GM12878 (cell line): ENCODE data around the gene RAB30. TPM values are rescaled to one million over a fixed set of nuclear protein-coding genes. Genes with fewer than 3 reads are reported as not detected.

Experiments used
- ATF7 ChIP-seq: fragments of 450-650 bp; IDR thresholded peaks from 2 replicates; pipeline ENCODE4 v1.6.1; 2016; ENCODE audit warnings: low read depth, mild to moderate bottlenecking
- BCL3 ChIP-seq: IDR thresholded peaks from 2 replicates; pipeline ENCODE4 v1.6.1; 2011; ENCODE audit warnings: borderline replicate concordance, low read depth, mild to moderate bottlenecking, moderate library complexity, low read length; ENCODE audit not compliant: insufficient read depth, poor library complexity, severe bottlenecking
- CEBPZ ChIP-seq: fragments of 150-350 bp; IDR thresholded peaks from 2 replicates; pipeline ENCODE4 v1.6.1; 2016; ENCODE audit warnings: low read depth, low read length
- EP300 ChIP-seq, 2 experiments: fragments of 150-350 bp in 1 of 2; IDR thresholded peaks; 2 replicates each; pipeline ENCODE4 v1.6.1; 2011 to 2012; ENCODE audit warnings: low read depth in 2 of 2, low read length in 2 of 2, borderline replicate concordance in 1 of 2, improper control_type of control experiment in 1 of 2, inconsistent platforms in 1 of 2; ENCODE audit not compliant: control insufficient read depth in 1 of 2
- GABPA ChIP-seq: IDR thresholded peaks from 2 replicates; pipeline ENCODE4 v1.6.1; 2014; ENCODE audit warnings: antibody characterized with exemption, low read depth, mild to moderate bottlenecking, inconsistent platforms
- GATAD2B ChIP-seq: fragments of 450-650 bp; conservative IDR thresholded peaks from 2 replicates; pipeline ENCODE4 v1.6.1; 2017; ENCODE audit warnings: low read depth, mild to moderate bottlenecking, moderate library complexity
- IKZF1 ChIP-seq: fragments of 450-650 bp; conservative IDR thresholded peaks from 2 replicates; pipeline ENCODE4 v1.6.1; 2017; ENCODE audit warnings: antibody characterized with exemption, mild to moderate bottlenecking
- MTA2 ChIP-seq: fragments of 450-650 bp; IDR thresholded peaks from 2 replicates; pipeline ENCODE4 v1.6.1; 2016; ENCODE audit warnings: low read depth, mild to moderate bottlenecking, moderate library complexity
- NFIC ChIP-seq: IDR thresholded peaks from 2 replicates; pipeline ENCODE4 v1.6.1; 2012; ENCODE audit warnings: low read depth, mild to moderate bottlenecking, inconsistent platforms, low read length, moderate library complexity
- SPI1 ChIP-seq: IDR thresholded peaks from 2 replicates; pipeline ENCODE4 v1.6.1; 2011; ENCODE audit warnings: low read depth, mild to moderate bottlenecking, low read length, moderate library complexity, borderline replicate concordance; ENCODE audit not compliant: insufficient read depth
- ZBTB33 ChIP-seq: fragments of 450-650 bp; IDR thresholded peaks from 2 replicates; pipeline ENCODE4 v1.6.1; 2017; ENCODE audit warnings: mild to moderate bottlenecking
- polyA plus RNA-seq, 11 experiments: library from polyadenylated mRNA; depleted of rRNA in 4 of 11; unstranded in 6 of 11; stranded (reverse) in 5 of 11; fragments of >200 nt; fragmentation: Nextera tagmentation in 4 of 11; fragmentation: Illumina TruSeq in 1 of 11; extraction: Ambion mirVana in 4 of 11; extraction: Trizol in 1 of 11; gene quantifications; 1 replicate in 1 of 11; 2 replicates in 10 of 11; pipeline versions ENCODE4 v1.2.1 to v1.2.3, GENCODE V29; 2011 to 2016; ENCODE audit warnings: inconsistent platforms in 2 of 11, missing spikeins in 2 of 11, low read depth in 1 of 11
- total RNA-seq, 4 experiments: library from RNA; depleted of rRNA in 3 of 4; stranded (reverse); fragments of >200 nt in 3 of 4; fragmentation: Illumina TruSeq in 1 of 4; extraction: Trizol in 1 of 4; gene quantifications; 2 replicates each; pipeline versions ENCODE4 v1.2.1 to v1.2.3, GENCODE V29; 2013 to 2021

The RAB30 gene
- total and polyA plus RNA-seq, 10 of the 15 experiments (the other 5 are each of a cell fraction or from before 2014, with no cell fraction given): 9.8 to 26.7 (median 19.2) TPM

- TF ChIP-seq BCL3 (no peak), SPI1 (no peak), GATAD2B (no peak), IKZF1 (0 out of 2 replicates have a peak, but pooled peaks have one; percentile 28), ATF7 (peak; percentile 39; the same call in 1 of the 2 replicates), MTA2 (peak; percentile 84; the same call in 1 of the 2 replicates), EP300 (IDR thresholded peaks at IDR 0.05; ENCODE audit: borderline replicate concordance in 1 of 2, control insufficient read depth in 1 of 2, low read depth in 2 of 2, low read length in 2 of 2) (no peak; a peak in 1 of 4 replicates), CEBPZ (no peak), NFIC (no peak), GABPA (no peak), ZBTB33 (no peak)
Observed at GRCh38 chr11:83004746-83005556, 66.7 kb downstream of the RAB30 start (continued).
